Activated CD8-positive, alpha-beta memory T cell treated with anti-CD3 and anti-CD28 coated beads, Interleukin-2, amount 10 ng/mL, durations not matched to agents 7 days and 5 days (primary cell): ENCODE data around the gene MRI1. TPM values are rescaled to one million over a fixed set of nuclear protein-coding genes. Genes with fewer than 3 reads are reported as not detected.
"Not testable (repeated sequence)": the region's sequence is repeated elsewhere in the genome, so short reads cannot be mapped to it uniquely, and the experiment has no call there.

ENCODE experiments used
- ATAC-seq: fragments of 150-1000 bp; cut with Tn5 transposase; one replicate; pipeline ENCODE4 v1.10.0; 2021; ENCODE audit warnings: moderate library complexity
- CTCF ChIA-PET: fragments of 350-600 bp; sonication (Branson Sonifier 250); formaldehyde crosslinking; loops from one replicate; lab custom pipeline; 2021; ENCODE audit warnings: antibody characterized with exemption; lab: Charles Lee
- DNase-seq: peaks from one replicate; pipeline ENCODE4 v3.0.0-alpha.2; 2020
- H3K27ac Mint-ChIP-seq: one replicate; pipeline ENCODE4 v1.8.0; 2021; ENCODE audit warnings: mild to moderate bottlenecking, mixed read lengths
- H3K27me3 Mint-ChIP-seq: one replicate; pipeline ENCODE4 v1.8.0; 2021; ENCODE audit warnings: mixed read lengths
- H3K36me3 Mint-ChIP-seq: one replicate; pipeline ENCODE4 v1.8.0; 2021; ENCODE audit warnings: mild to moderate bottlenecking, mixed read lengths
- H3K4me1 Mint-ChIP-seq: one replicate; pipeline ENCODE4 v1.8.0; 2021; ENCODE audit warnings: mixed read lengths
- H3K4me3 Mint-ChIP-seq: one replicate; pipeline ENCODE4 v1.8.0; 2021; ENCODE audit warnings: mild to moderate bottlenecking, moderate library complexity, mixed read lengths
- H3K9me3 Mint-ChIP-seq: one replicate; pipeline ENCODE4 v1.8.0; 2022; ENCODE audit warnings: low read depth, mixed read lengths
- total RNA-seq, 2 experiments: library from RNA; stranded (reverse); gene quantifications; one replicate each; pipeline ENCODE4 v1.2.3, GENCODE V29; 2021

The MRI1 gene
- total RNA-seq, 2 experiments from 2014 or later = 51.7 to 59.3 TPM

DNA sequence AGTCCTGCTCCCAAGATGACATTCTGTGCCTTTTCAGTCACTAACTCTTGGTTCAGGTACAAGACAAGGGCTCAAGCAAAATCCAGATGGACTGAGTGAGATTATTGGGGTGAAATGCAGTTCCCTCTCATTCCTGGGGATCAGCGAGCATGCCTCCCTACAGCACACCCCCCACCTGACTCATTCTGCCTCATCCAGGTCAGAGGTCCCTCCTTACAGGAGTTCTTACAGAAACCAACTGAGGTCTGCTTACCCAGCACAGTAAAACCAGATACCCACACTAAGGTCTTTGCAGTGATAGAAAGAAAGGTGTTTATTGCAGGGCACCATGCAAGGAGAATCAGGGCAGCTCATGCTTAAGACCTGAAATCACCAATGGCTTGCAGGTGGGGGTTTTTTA, 21.6 kb upstream of the MRI1 start:
- Mint-ChIP-seq H3K4me1 (peaks cover 7% of the 10 kb centered on the region), H3K9me3 (no peaks in the 10 kb centered on the region), H3K27me3 (no peaks in the 10 kb centered on the region), H3K4me3 (no peak overlapping the region), H3K27ac (no peak overlapping the region), H3K36me3 (no peaks in the 10 kb centered on the region)
- ATAC-seq (no peak), DNase-seq (no peak)
- CTCF ChIA-PET = interaction anchor here (0.7 kb wide), 1 partner anchor 19 kb away, joined by 5 read pairs; no protein-coding TSS in a partner anchor

DNA sequence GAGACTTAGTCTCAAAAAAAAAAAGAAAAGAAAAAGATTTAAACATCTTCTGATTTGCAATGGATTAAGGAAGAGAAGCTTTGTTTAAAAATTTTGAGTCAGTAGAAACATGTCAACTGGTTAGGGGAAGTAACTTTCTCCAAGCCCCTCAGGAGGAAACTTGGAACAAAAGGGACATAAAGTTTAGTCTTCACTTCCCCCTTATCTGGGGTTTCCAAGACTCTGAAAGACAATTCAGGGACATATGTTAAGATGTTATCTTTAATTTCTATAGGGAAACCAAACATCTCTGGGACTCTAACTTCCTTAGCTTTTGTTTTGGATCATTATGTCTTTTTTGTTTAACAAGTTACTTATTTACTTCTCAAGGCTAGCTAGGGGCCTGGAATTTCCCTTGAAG, 20.1 kb upstream of the MRI1 start:
- DNase-seq (no peak), ATAC-seq (no peak)
- H3K4me3 Mint-ChIP-seq = no peak overlapping the region
- no peaks in the 10 kb centered on the region for H3K27me3 Mint-ChIP-seq
- no peak overlapping the region for H3K27ac Mint-ChIP-seq
- no peaks in the 10 kb centered on the region for H3K9me3 Mint-ChIP-seq
- CTCF ChIA-PET = interaction anchor here (0.7 kb wide), 1 partner anchor 12 kb away, joined by 3 read pairs; no protein-coding TSS in a partner anchor
- no peaks in the 10 kb centered on the region for H3K36me3 Mint-ChIP-seq
- peaks cover 18% of the 10 kb centered on the region for H3K4me1 Mint-ChIP-seq

DNA sequence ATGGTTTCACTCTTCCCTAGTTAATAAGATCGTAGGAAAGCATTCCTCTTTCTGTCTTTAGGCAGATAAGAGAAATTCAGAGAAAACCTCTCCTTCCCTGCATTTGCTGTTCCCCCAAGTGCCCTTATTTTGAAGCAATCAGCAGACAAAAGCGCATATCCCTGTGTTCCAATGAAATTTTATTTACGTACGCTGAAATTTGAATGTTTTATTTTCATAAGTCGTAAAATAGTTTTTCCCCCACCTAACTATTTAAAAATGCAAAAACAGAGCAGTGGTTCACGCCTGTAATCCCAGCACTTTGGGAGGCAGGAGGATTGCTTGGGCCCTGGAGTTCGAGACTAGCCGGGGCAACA, 17.2 kb upstream of the MRI1 start:
- H3K27me3 Mint-ChIP-seq = no peaks in the 10 kb centered on the region
- no peak for ATAC-seq
- DNase-seq = no peak
- H3K27ac Mint-ChIP-seq = peak overlapping the region; percentile 90
- CTCF ChIA-PET = interaction anchor here (0.8 to 2.4 kb wide), 11 partner anchors 9 to 134 kb away, joined by 3 to 17 read pairs (median 4); partner anchors contain the start of gene MRI1
- H3K36me3 Mint-ChIP-seq = peaks cover 8% of the 10 kb centered on the region
- peaks cover 28% of the 10 kb centered on the region for H3K4me1 Mint-ChIP-seq
- peak overlapping the region; percentile 93 for H3K4me3 Mint-ChIP-seq
- no peaks in the 10 kb centered on the region for H3K9me3 Mint-ChIP-seq

DNA sequence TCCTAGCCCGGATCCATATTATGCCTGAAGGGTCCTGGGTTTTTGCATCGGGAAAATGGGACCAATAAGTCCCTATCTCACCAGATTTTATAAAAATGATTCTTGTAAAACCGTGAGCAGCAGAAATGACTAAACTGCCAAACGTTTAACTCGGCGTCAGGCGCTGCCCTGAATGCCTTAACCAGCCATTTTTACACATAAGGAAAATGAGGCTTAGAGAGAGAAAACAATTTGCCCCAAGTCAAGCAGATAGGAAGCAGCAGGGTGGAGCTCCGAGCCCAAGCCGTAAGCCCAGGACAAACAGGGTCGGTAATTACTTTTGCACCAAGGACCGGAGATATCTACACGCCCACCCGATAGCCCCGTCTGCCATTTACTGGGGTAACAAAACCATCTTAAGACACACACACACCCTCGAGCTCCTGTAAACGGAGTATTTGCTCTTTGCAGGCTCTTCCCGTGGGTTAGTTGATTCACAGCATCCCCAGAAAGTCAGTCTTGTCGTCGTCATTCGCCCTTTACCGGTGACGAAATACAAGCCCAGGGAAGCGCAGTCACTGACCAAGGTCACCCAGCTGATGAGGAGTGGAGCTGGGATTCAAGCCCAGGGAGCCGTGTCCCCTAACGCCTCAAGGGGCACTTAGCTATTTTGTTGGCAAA, 16.0 kb upstream of the MRI1 start:
- Mint-ChIP-seq H3K4me1 (peaks cover 28% of the 10 kb centered on the region), H3K27me3 (no peaks in the 10 kb centered on the region), H3K4me3 (peak overlapping the region; percentile 93), H3K9me3 (no peaks in the 10 kb centered on the region), H3K36me3 (peaks cover 10% of the 10 kb centered on the region), H3K27ac (peak overlapping the region; percentile 90)
- CTCF ChIA-PET = interaction anchor here (0.6 to 2.4 kb wide), 15 partner anchors 8 to 554 kb away, joined by 3 to 17 read pairs (median 4); partner anchors contain the start of gene MRI1
- no peak for DNase-seq
- ATAC-seq = no peak

DNA sequence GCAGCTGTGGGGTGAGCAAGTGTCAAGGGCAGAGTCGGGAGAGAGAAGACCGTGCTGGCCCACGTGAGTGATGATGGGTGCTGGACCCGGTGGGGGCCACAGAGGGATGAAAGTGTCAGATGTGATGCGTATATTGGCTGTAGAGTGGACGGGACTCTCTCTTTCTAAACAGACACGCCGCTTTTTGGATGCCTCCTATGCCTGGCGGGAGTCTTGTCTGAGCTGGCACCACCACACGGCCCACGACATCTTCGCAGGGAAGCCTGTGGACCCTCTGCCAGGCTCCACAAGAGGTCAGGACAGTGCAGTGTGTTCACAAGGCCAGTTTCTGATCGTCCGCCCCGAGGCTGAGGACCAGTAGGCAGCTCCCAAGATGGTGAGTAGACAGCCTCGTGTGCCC, 12.9 kb upstream of the MRI1 start:
- Mint-ChIP-seq H3K4me1 (peaks cover 28% of the 10 kb centered on the region), H3K36me3 (peaks cover 27% of the 10 kb centered on the region), H3K9me3 (no peaks in the 10 kb centered on the region), H3K27me3 (no peaks in the 10 kb centered on the region), H3K4me3 (no peak overlapping the region), H3K27ac (no peak overlapping the region)
- CTCF ChIA-PET = no interaction called here
- ATAC-seq (no peak), DNase-seq (no peak)

DNA sequence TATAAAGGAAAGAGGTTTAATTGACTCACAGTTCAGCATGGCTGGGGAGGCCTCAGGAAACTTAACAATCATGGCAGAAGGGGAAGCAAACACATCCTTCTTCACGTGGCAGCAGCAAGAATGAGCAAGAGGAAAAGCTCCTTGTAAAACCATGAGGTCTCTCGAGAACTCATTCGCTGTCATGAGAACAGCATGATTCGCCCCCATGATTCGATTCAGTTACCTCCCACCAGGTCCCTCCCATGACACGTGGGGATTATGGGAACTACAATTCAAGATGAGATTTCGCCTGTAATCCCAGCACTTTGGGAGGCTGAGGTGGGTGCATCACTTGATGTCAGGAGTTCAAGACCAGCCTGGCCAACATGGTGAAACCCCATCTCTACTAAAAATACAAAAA, 10.7 kb upstream of the MRI1 start:
- ATAC-seq, H3K9me3 Mint-ChIP-seq, H3K27me3 Mint-ChIP-seq, H3K27ac Mint-ChIP-seq, DNase-seq, H3K4me3 Mint-ChIP-seq, CTCF ChIA-PET: not testable (repeated sequence)
- peaks cover 16% of the 10 kb centered on the region for H3K4me1 Mint-ChIP-seq
- peaks cover 41% of the 10 kb centered on the region for H3K36me3 Mint-ChIP-seq

DNA sequence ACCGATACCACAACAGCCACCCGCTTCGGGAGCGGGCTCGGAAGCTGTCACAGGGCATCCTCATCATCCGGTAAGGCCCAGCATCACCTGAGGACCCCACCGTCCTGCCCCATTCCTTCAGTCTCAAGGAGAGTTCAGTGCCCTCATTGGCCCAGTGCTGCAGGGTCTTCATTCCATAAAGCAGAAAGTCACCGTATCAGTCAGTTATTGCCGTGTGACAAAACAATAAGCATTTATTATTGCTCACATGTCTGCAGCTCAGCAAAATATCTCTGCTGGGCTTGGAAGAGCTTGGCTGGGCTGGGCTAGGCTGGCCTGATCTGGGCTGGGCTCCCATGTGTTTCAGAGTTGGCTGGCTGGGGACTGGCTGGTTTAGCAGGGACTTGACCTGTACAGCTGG, 8.1 kb upstream of the MRI1 start:
- Mint-ChIP-seq H3K9me3 (no peaks in the 10 kb centered on the region), H3K27me3 (no peaks in the 10 kb centered on the region), H3K4me3 (no peak overlapping the region), H3K27ac (no peak overlapping the region), H3K4me1 (peaks cover 3% of the 10 kb centered on the region), H3K36me3 (peaks cover 40% of the 10 kb centered on the region)
- CTCF ChIA-PET = interaction anchor here (0.6 to 1.0 kb wide), 2 partner anchors 9 to 320 kb away, joined by 3 read pairs; a partner anchor contains a TSS
- DNase-seq (no peak), ATAC-seq (no peak)

DNA sequence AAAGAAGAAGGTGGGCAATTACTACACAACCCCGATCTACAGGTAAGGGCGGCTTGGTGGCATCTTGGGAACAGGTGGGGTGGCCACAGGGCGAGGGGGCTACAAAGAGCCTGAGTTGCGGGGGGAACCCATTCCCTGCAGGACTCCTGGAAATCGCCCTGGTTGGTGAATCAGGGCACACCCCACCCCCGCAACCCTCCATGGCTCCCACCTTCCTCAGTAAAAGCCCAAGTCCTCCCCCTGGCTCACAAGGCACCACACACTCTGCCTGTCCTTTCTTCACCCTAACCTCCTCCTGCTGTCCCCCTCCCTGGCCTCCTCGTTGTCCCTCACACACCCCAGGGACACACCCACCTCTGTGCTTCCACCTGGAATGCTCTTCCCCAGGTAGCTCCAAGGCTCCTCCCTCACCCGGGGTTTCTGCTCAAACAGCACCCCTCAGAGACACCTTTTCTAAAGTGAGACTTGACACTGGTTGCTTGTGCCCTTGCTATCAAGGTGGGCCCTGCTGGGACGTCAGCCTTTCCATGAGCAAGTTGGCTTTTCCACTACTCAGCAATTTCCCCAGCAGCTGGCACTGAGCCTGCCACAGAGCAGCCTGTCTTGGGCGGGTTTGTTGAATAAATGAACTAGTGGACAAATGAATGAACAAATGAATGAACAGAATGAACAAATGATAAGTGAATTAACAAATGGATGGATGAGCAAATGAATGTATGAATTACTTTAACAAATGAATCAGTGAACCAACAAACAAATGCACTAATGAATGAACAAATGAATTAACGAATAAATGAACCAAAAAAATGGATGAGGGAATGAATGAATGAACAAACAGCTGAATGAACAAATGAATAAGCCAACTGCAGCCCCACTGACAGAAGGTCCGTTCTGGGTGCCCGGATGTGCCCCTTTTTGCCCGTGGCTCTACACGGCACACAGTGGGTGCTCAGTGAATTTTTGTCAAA, 6.2 kb upstream of the MRI1 start:
- H3K27me3 Mint-ChIP-seq = no peaks in the 10 kb centered on the region
- ATAC-seq (no peak), DNase-seq (no peak)
- H3K9me3 Mint-ChIP-seq = no peaks in the 10 kb centered on the region
- peaks cover 42% of the 10 kb centered on the region for H3K36me3 Mint-ChIP-seq
- no peak overlapping the region for H3K27ac Mint-ChIP-seq
- H3K4me3 Mint-ChIP-seq = no peak overlapping the region
- CTCF ChIA-PET = interaction anchor here (1.6 kb wide), 1 partner anchor 10 kb away, joined by 3 read pairs; a partner anchor contains a TSS
- H3K4me1 Mint-ChIP-seq = peaks cover 2% of the 10 kb centered on the region

DNA sequence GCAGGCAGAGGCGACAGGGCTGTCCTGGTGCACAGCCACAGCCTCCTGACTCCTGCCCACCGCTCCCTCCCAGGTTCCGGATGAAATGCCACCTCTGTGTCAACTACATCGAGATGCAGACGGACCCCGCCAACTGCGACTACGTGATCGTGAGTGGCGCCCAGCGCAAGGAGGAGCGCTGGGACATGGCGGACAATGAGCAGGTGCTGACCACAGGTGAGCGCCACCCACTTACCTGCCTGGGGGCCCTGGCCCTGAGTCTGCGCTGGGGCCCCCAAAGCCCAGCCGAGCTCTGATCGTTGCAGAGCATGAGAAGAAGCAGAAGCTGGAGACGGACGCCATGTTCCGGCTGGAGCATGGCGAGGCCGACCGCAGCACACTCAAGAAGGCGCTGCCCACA, 5.5 kb upstream of the MRI1 start:
- peaks cover 41% of the 10 kb centered on the region for H3K36me3 Mint-ChIP-seq
- no peaks in the 10 kb centered on the region for H3K27me3 Mint-ChIP-seq
- ATAC-seq (no peak), DNase-seq (no peak)
- H3K4me3 Mint-ChIP-seq = no peak overlapping the region
- no peaks in the 10 kb centered on the region for H3K9me3 Mint-ChIP-seq
- no peak overlapping the region for H3K27ac Mint-ChIP-seq
- CTCF ChIA-PET = interaction anchor here (1.6 kb wide), 1 partner anchor 11 kb away, joined by 3 read pairs; a partner anchor contains a TSS
- H3K4me1 Mint-ChIP-seq = peaks cover 6% of the 10 kb centered on the region

DNA sequence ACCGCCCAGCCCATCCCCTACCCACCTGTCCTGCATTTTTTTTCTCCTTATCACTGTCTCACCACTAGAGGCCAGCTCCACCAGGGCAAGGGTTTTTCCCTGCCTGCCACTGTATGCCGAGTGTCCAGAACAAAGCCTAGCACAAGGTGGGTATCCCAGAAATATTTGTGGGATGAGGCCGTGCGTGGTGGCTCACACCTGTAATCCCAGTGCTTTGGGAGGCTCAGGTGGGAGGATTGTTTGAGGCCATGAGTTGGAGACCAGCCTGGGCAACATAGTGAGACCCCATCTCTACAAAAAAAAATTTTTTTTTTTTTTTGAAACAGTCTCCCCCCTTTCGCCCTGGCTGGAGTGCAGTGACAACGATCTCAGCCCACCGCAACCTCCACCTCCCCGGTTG, 2.9 kb upstream of the MRI1 start:
- CTCF ChIA-PET = interaction anchor here (0.6 to 1.2 kb wide), 3 partner anchors 13 to 102 kb away, joined by 3 to 5 read pairs (median 5); a partner anchor contains a TSS
- Mint-ChIP-seq H3K36me3 (peaks cover 30% of the 10 kb centered on the region), H3K4me1 (peaks cover 20% of the 10 kb centered on the region)

DNA sequence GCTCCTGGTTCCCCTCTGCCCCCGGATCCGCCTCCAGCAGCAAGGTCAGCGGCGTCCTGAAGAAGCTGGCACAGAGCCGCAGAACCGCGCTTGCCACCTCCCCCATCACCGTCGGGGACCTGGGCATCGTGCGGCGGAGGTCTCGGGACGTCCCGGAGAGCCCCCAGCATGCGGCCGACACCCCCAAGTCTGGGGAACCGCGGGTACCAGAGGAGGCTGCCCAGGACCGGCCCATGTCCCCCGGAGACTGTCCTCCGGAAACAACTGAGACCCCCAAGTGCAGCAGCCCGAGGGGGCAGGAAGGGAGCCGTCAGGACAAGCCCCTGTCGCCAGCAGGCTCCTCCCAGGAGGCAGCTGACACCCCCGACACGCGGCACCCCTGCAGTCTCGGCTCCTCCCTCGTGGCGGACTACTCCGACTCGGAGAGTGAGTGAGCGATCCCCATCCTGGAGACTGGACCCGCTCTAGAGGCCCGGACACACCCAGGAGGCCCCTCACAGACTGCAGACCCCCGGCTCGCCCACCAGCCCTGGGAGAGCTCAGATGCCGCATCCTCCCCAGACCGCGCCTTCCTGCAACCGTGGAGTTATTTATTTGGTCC, 1.6 kb upstream of the MRI1 start:
- H3K9me3 Mint-ChIP-seq = no peaks in the 10 kb centered on the region
- ATAC-seq = no peak
- CTCF ChIA-PET = interaction anchor here (0.6 kb wide), 1 partner anchor 299 kb away, joined by 3 read pairs; no protein-coding TSS in a partner anchor

More for the DNA sequence above, 2.9 kb upstream of the MRI1 start:
- ATAC-seq = no peak
- Mint-ChIP-seq H3K27me3 (no peaks in the 10 kb centered on the region), H3K9me3 (no peaks in the 10 kb centered on the region), H3K27ac (no peak overlapping the region), H3K4me3 (no peak overlapping the region)
- no peak for DNase-seq

DNA sequence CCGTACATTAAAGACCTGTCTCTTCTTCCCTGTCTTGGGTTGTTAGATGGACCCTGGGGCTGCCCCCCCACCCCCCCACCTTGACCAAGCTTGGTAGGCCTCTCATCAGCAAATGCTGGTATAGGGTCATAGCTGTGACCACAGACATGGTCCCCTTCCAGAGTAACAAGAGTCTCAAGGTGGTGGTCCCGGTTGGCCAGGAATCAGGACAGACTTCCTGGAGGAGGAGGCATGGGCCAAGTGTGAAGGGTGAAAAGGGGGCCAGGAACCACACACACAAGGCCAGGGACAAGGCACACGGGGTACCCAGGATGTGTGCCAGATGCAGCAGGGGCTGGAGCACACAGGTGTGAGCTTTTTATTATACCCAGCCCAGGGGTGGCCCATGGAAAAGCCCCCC, 1.1 kb upstream of the MRI1 start:
- DNase-seq = no peak

More for the DNA sequence above, 1.6 kb upstream of the MRI1 start:
- Mint-ChIP-seq H3K27ac (no peak overlapping the region), H3K27me3 (no peaks in the 10 kb centered on the region), H3K4me3 (no peak overlapping the region), H3K36me3 (peaks cover 24% of the 10 kb centered on the region), H3K4me1 (peaks cover 24% of the 10 kb centered on the region)
- no peak for DNase-seq

More for the DNA sequence above, 1.1 kb upstream of the MRI1 start:
- H3K27ac Mint-ChIP-seq = peak overlapping the region; percentile 48
- ATAC-seq = no peak
- CTCF ChIA-PET = interaction anchor here (1.8 kb wide), 1 partner anchor 99 kb away, joined by 9 read pairs; no protein-coding TSS in a partner anchor
- peaks cover 24% of the 10 kb centered on the region for H3K4me1 Mint-ChIP-seq
- H3K9me3 Mint-ChIP-seq = no peaks in the 10 kb centered on the region
- H3K36me3 Mint-ChIP-seq = peaks cover 21% of the 10 kb centered on the region
- peak overlapping the region; percentile 44 for H3K4me3 Mint-ChIP-seq
- H3K27me3 Mint-ChIP-seq = no peaks in the 10 kb centered on the region
